Osteoblast (primary cell): ENCODE results near the gene PZP. TPM values are rescaled to one million over a fixed set of nuclear protein-coding genes. Genes with fewer than 3 reads are reported as not detected.

Experiments
- DNase-seq: peaks from one replicate; pipeline ENCODE4 v3.0.0; 2011; ENCODE audit warnings: low spot score, mixed read lengths; ENCODE audit not compliant: insufficient read length; ENCODE audit errors: missing footprints
- H2AFZ ChIP-seq: 2 replicates; pipeline ENCODE4 v1.6.0; 2011; ENCODE audit warnings: mild to moderate bottlenecking, low read length
- H3K27ac ChIP-seq: 2 replicates; pipeline ENCODE4 v1.5.1; 2011; ENCODE audit warnings: mild to moderate bottlenecking, low read depth, low read length, moderate library complexity
- H3K27me3 ChIP-seq: 2 replicates; pipeline ENCODE4 v1.6.0; 2012; ENCODE audit warnings: mild to moderate bottlenecking, control low read depth, inconsistent platforms, low read length, moderate library complexity; ENCODE audit not compliant: insufficient read depth
- H3K36me3 ChIP-seq: 2 replicates; pipeline ENCODE4 v1.5.1; 2011; ENCODE audit warnings: mild to moderate bottlenecking, low read length, control low read depth, moderate library complexity; ENCODE audit not compliant: insufficient read depth
- H3K4me1 ChIP-seq: 2 replicates; pipeline ENCODE4 v1.5.1; 2011; ENCODE audit warnings: mild to moderate bottlenecking, low read length, control low read depth, moderate library complexity; ENCODE audit not compliant: insufficient read depth
- H3K4me2 ChIP-seq: 2 replicates; pipeline ENCODE4 v1.6.0; 2011; ENCODE audit warnings: mild to moderate bottlenecking, low read length; ENCODE audit not compliant: insufficient read depth
- H3K4me3 ChIP-seq: fragments of 200-600 bp; sonication (generic); 3 replicates; pipeline ENCODE4 v1.5.1; 2012; ENCODE audit warnings: mild to moderate bottlenecking, low read length, inconsistent platforms; ENCODE audit not compliant: insufficient read depth
- H3K79me2 ChIP-seq: 2 replicates; pipeline ENCODE4 v1.6.0; 2012; ENCODE audit warnings: mild to moderate bottlenecking, low read length, control low read depth, inconsistent platforms; ENCODE audit not compliant: insufficient read depth
- H3K9me3 ChIP-seq: 2 replicates; pipeline ENCODE4 v1.5.1; 2011; ENCODE audit warnings: low read depth, low read length, control low read depth
- H4K20me1 ChIP-seq: 2 replicates; pipeline ENCODE4 v1.6.0; 2012; ENCODE audit warnings: mild to moderate bottlenecking, low read length, control low read depth; ENCODE audit not compliant: insufficient read depth
- total RNA-seq: library from RNA; depleted of rRNA; stranded (reverse); fragments of >200 nt; gene quantifications from 2 replicates; pipeline ENCODE4 v1.2.3, GENCODE V29; 2012
- TF ChIP-seq, protein P1 (sequence below): IDR thresholded peaks from 2 replicates; pipeline ENCODE4 v1.5.1; 2011; ENCODE audit warnings: mild to moderate bottlenecking, low read depth, low read length, moderate library complexity; ENCODE audit errors: extremely low read depth

Gene PZP
- total RNA-seq, 1 donor: not detected

GRCh38 chr12:9130244-9130643 lies 78.0 kb downstream of the PZP start:
- no peaks in the 10 kb centered on the region for H3K27me3 ChIP-seq
- H3K9me3 ChIP-seq: no peaks in the 10 kb centered on the region
- H2AFZ ChIP-seq: no peak overlapping the region
- H4K20me1 ChIP-seq: no peaks in the 10 kb centered on the region
- H3K36me3 ChIP-seq: no peaks in the 10 kb centered on the region
- H3K79me2 ChIP-seq: no peaks in the 10 kb centered on the region
- no peaks in the 10 kb centered on the region for H3K4me1 ChIP-seq
- TF ChIP-seq, protein P1, sequence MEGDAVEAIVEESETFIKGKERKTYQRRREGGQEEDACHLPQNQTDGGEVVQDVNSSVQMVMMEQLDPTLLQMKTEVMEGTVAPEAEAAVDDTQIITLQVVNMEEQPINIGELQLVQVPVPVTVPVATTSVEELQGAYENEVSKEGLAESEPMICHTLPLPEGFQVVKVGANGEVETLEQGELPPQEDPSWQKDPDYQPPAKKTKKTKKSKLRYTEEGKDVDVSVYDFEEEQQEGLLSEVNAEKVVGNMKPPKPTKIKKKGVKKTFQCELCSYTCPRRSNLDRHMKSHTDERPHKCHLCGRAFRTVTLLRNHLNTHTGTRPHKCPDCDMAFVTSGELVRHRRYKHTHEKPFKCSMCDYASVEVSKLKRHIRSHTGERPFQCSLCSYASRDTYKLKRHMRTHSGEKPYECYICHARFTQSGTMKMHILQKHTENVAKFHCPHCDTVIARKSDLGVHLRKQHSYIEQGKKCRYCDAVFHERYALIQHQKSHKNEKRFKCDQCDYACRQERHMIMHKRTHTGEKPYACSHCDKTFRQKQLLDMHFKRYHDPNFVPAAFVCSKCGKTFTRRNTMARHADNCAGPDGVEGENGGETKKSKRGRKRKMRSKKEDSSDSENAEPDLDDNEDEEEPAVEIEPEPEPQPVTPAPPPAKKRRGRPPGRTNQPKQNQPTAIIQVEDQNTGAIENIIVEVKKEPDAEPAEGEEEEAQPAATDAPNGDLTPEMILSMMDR: no peak
- H3K4me3 ChIP-seq: no peak overlapping the region
- H3K27ac ChIP-seq: no peak overlapping the region
- H3K4me2 ChIP-seq: no peak overlapping the region
- no peak for DNase-seq

DNA sequence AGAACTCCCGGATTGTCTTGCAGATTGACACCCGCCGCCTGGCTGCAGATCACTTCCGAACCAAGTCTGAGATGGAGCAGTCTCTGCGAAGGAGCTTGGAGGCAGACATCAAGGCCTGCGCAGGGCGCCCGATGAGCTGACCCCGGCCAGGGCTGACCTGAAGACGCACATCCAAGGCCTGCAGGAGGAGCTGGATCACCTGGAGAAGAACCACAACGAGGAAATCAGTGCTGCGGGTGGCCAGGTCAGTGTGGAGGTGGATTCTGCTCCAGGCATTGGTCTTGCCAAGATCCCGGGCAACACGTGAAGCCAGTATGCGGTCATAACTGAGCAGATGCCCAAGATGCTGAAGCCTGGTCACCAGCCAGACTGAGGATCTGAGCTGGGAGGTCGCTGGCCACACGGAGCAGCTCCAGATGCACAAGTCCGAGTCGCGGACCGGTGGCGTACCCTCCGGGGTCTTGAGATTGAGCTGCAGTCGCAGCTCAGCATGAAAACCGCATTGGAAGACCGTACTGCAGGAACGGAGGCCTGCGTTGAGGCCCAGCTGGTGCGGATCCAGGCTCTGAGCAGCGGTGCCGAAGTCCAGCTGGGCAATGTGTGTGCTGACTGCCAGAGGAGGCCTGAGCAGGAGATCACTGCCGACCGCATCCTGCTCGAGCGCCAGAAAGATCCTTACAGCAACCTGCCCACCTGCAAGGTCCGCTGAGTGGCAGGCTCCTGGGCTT lies 80.1 kb downstream of the PZP start:
- TF ChIP-seq, protein P1: no peak
- H3K36me3 ChIP-seq: no peaks in the 10 kb centered on the region
- no peaks in the 10 kb centered on the region for H3K79me2 ChIP-seq
- H3K4me2 ChIP-seq: no peak overlapping the region
- H3K4me1 ChIP-seq: no peaks in the 10 kb centered on the region
- H3K27ac ChIP-seq: no peak overlapping the region
- H2AFZ ChIP-seq: no peak overlapping the region
- no peaks in the 10 kb centered on the region for H3K27me3 ChIP-seq
- H4K20me1 ChIP-seq: no peaks in the 10 kb centered on the region
- no peaks in the 10 kb centered on the region for H3K9me3 ChIP-seq
- DNase-seq: no peak
- no peak overlapping the region for H3K4me3 ChIP-seq

GRCh38 chr12:9127484-9127883 lies 80.7 kb downstream of the PZP start:
- Histone ChIP-seq H3K79me2 (no peaks in the 10 kb centered on the region), H3K27me3 (no peaks in the 10 kb centered on the region), H3K4me3 (no peak overlapping the region), H3K4me2 (no peak overlapping the region), H3K4me1 (no peaks in the 10 kb centered on the region), H3K27ac (no peak overlapping the region), H3K36me3 (no peaks in the 10 kb centered on the region), H2AFZ (no peak overlapping the region), H3K9me3 (no peaks in the 10 kb centered on the region), H4K20me1 (no peaks in the 10 kb centered on the region)
- DNase-seq: no peak
- TF ChIP-seq, protein P1: no peak

GRCh38 chr12:9124383-9125031 lies 83.7 kb downstream of the PZP start:
- Histone ChIP-seq H3K4me2 (no peak overlapping the region), H4K20me1 (no peaks in the 10 kb centered on the region), H3K27me3 (no peaks in the 10 kb centered on the region), H2AFZ (no peak overlapping the region), H3K4me1 (no peaks in the 10 kb centered on the region), H3K4me3 (no peak overlapping the region), H3K27ac (no peak overlapping the region), H3K79me2 (no peaks in the 10 kb centered on the region), H3K36me3 (no peaks in the 10 kb centered on the region), H3K9me3 (no peaks in the 10 kb centered on the region)
- DNase-seq: no peak
- TF ChIP-seq, protein P1: no peak
